Measurements from ENCODE around the gene KSR2. TPM values are rescaled to one million over a fixed set of nuclear protein-coding genes. Genes with fewer than 3 reads are reported as not detected.

Gene KSR2
- total RNA-seq, 1 donor, result under 0.01 TPM

DNA sequence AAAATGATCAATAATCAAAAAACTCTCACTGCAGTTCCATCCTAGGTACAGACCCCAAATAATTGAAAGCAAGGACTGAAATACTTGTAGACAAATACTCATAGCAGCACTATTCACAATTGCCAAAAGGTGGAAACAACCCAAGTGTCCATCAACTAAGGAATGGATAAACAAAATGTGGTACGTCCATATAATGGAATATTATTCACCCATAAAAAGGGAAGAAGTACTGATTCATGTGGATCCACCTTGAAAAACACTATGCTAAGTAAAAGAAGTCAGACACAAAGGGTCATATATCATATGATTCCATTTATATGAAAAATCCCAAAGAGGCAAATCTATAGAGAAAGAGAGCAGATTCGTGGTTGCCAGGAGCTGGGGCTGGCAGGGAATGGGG is 202.8 kb downstream of the KSR2 start:
- Histone ChIP-seq H3K4me3 (ENCODE audit: insufficient read depth, low read length) (no peak overlapping the region), H3K36me3 (ENCODE audit: insufficient read depth, low read length) (no peaks in the 10 kb centered on the region), H2AFZ (ENCODE audit: low read length) (no peak overlapping the region), H3K27me3 (ENCODE audit: insufficient read depth, low read length) (no peaks in the 10 kb centered on the region), H4K20me1 (ENCODE audit: insufficient read depth, low read length) (no peaks in the 10 kb centered on the region), H3K27ac (ENCODE audit: low read depth, low read length) (no peak overlapping the region), H3K9me3 (ENCODE audit: low read depth, low read length) (no peaks in the 10 kb centered on the region), H3K4me1 (ENCODE audit: insufficient read depth, low read length) (no peaks in the 10 kb centered on the region), H3K79me2 (ENCODE audit: insufficient read depth, low read length) (no peaks in the 10 kb centered on the region), H3K4me2 (ENCODE audit: insufficient read depth, low read length) (no peak overlapping the region)
- no peak for DNase-seq (ENCODE audit: insufficient read length, low spot score, missing footprints)
- TF ChIP-seq, protein P1, sequence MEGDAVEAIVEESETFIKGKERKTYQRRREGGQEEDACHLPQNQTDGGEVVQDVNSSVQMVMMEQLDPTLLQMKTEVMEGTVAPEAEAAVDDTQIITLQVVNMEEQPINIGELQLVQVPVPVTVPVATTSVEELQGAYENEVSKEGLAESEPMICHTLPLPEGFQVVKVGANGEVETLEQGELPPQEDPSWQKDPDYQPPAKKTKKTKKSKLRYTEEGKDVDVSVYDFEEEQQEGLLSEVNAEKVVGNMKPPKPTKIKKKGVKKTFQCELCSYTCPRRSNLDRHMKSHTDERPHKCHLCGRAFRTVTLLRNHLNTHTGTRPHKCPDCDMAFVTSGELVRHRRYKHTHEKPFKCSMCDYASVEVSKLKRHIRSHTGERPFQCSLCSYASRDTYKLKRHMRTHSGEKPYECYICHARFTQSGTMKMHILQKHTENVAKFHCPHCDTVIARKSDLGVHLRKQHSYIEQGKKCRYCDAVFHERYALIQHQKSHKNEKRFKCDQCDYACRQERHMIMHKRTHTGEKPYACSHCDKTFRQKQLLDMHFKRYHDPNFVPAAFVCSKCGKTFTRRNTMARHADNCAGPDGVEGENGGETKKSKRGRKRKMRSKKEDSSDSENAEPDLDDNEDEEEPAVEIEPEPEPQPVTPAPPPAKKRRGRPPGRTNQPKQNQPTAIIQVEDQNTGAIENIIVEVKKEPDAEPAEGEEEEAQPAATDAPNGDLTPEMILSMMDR (IDR thresholded peaks at IDR 0.05; ENCODE audit: extremely low read depth, low read depth, low read length), result no peak

DNA sequence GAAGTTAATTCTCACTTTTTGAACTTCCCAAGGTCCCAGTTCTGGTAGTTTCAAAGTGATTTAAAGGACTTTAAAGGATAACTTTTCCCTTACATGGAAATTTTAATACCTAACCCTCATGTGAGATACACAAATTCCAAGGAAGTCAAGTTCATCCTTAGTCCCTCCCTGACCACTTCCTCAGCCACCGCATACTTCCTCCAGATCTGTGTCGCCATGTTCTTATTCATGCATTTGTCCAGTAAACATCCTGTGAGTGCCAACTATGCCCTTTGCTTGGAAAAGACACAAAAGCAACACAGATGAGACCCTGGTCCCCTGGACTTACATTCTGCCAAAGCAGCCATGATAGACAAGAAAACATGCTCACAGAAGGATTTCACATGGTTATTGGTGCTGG is 206.6 kb downstream of the KSR2 start:
- no peak for DNase-seq (ENCODE audit: insufficient read length, low spot score, missing footprints)
- H3K27me3 ChIP-seq (ENCODE audit: insufficient read depth, low read length), result no peaks in the 10 kb centered on the region
- no peaks in the 10 kb centered on the region for H3K36me3 ChIP-seq (ENCODE audit: insufficient read depth, low read length)
- no peaks in the 10 kb centered on the region for H3K79me2 ChIP-seq (ENCODE audit: insufficient read depth, low read length)
- no peaks in the 10 kb centered on the region for H3K9me3 ChIP-seq (ENCODE audit: low read depth, low read length)
- TF ChIP-seq, protein P1 (IDR thresholded peaks at IDR 0.05; ENCODE audit: extremely low read depth, low read depth, low read length), result no peak
- H3K4me3 ChIP-seq (ENCODE audit: insufficient read depth, low read length), result no peak overlapping the region
- no peak overlapping the region for H2AFZ ChIP-seq (ENCODE audit: low read length)
- no peaks in the 10 kb centered on the region for H3K4me1 ChIP-seq (ENCODE audit: insufficient read depth, low read length)
- no peaks in the 10 kb centered on the region for H4K20me1 ChIP-seq (ENCODE audit: insufficient read depth, low read length)
- no peak overlapping the region for H3K27ac ChIP-seq (ENCODE audit: low read depth, low read length)
- H3K4me2 ChIP-seq (ENCODE audit: insufficient read depth, low read length), result no peak overlapping the region

DNA sequence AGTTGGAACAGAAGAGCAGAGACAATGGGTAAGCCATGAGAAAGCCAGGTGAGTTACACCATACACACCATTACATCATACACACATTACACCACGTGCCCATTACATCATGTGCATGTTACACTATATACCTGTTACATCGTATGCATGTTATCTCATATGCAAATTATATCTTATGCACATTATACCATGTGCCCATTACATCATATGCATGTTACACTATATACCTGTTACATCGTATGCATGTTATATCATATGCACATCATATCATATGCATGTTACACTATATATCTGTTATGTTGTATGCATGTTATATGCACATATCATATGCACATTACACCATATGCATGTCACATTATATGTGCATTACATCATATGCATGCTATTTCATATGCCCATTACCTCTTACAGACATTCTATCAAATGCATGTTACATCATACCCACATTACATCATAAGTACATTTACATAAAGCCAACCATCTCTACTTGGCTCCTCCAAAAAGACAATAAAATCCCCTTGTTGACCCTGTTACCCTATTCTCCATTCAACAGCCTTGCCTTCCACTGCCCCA is 207.2 kb downstream of the KSR2 start:
- H3K9me3 ChIP-seq (ENCODE audit: low read depth, low read length), result no peaks in the 10 kb centered on the region
- no peak for DNase-seq (ENCODE audit: insufficient read length, low spot score, missing footprints)
- no peak overlapping the region for H3K4me3 ChIP-seq (ENCODE audit: insufficient read depth, low read length)
- TF ChIP-seq, protein P1 (IDR thresholded peaks at IDR 0.05; ENCODE audit: extremely low read depth, low read depth, low read length), result no peak
- no peaks in the 10 kb centered on the region for H4K20me1 ChIP-seq (ENCODE audit: insufficient read depth, low read length)
- H3K27ac ChIP-seq (ENCODE audit: low read depth, low read length), result no peak overlapping the region
- H3K27me3 ChIP-seq (ENCODE audit: insufficient read depth, low read length), result no peaks in the 10 kb centered on the region
- no peaks in the 10 kb centered on the region for H3K36me3 ChIP-seq (ENCODE audit: insufficient read depth, low read length)
- no peaks in the 10 kb centered on the region for H3K79me2 ChIP-seq (ENCODE audit: insufficient read depth, low read length)
- no peak overlapping the region for H3K4me2 ChIP-seq (ENCODE audit: insufficient read depth, low read length)
- no peak overlapping the region for H2AFZ ChIP-seq (ENCODE audit: low read length)
- H3K4me1 ChIP-seq (ENCODE audit: insufficient read depth, low read length), result no peaks in the 10 kb centered on the region

DNA sequence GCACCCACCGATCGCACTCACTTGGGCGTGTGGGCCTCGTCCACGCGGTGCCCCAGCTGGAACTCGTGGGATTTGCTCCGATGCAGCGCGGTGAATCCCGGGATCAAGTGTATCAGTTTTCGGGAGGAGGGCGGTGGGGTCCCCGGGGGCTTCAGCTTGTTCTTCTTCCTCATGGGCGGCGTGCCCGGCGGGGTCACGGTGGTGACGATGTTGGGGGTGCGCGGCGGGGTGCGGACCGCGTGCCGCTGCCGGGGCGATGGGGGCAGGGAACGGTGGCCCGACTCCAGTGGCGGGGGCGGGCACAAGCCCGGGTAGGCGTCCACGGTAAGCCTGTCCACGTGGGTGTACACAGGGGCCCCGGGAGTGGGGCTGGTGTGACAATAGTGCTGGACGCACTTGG is 207.8 kb downstream of the KSR2 start:
- no peak overlapping the region for H2AFZ ChIP-seq (ENCODE audit: low read length)
- no peaks in the 10 kb centered on the region for H3K9me3 ChIP-seq (ENCODE audit: low read depth, low read length)
- no peak overlapping the region for H3K27ac ChIP-seq (ENCODE audit: low read depth, low read length)
- DNase-seq (ENCODE audit: insufficient read length, low spot score, missing footprints), result no peak
- TF ChIP-seq, protein P1 (IDR thresholded peaks at IDR 0.05; ENCODE audit: extremely low read depth, low read depth, low read length), result no peak
- no peaks in the 10 kb centered on the region for H3K36me3 ChIP-seq (ENCODE audit: insufficient read depth, low read length)
- no peak overlapping the region for H3K4me3 ChIP-seq (ENCODE audit: insufficient read depth, low read length)
- H3K4me1 ChIP-seq (ENCODE audit: insufficient read depth, low read length), result no peaks in the 10 kb centered on the region
- no peaks in the 10 kb centered on the region for H3K27me3 ChIP-seq (ENCODE audit: insufficient read depth, low read length)
- no peaks in the 10 kb centered on the region for H4K20me1 ChIP-seq (ENCODE audit: insufficient read depth, low read length)
- no peaks in the 10 kb centered on the region for H3K79me2 ChIP-seq (ENCODE audit: insufficient read depth, low read length)
- H3K4me2 ChIP-seq (ENCODE audit: insufficient read depth, low read length), result no peak overlapping the region

Measured in osteoblast (primary cell).